ENCODE results near the gene TP53TG5.

The TP53TG5 gene

GRCh38 chr20:45404438-45404837, 26.3 kb upstream of the TP53TG5 start:
- DNase-seq, result no peak

- no peak for DNase-seq
Observed at GRCh38 chr20:45402946-45403345, 24.8 kb upstream of the TP53TG5 start.

GRCh38 chr20:45400346-45401031, 22.4 kb upstream of the TP53TG5 start:
- no peak for DNase-seq

- DNase-seq, result no peak
Observed at GRCh38 chr20:45399018-45399417, 20.9 kb upstream of the TP53TG5 start.

- no peak for DNase-seq
Observed at GRCh38 chr20:45395114-45395415, 16.9 kb upstream of the TP53TG5 start.

GRCh38 chr20:45394221-45395113, 16.3 kb upstream of the TP53TG5 start:
- DNase-seq, result no peak

GRCh38 chr20:45392733-45393132, 14.6 kb upstream of the TP53TG5 start:
- DNase-seq, result no peak

GRCh38 chr20:45391559-45391958, 13.4 kb upstream of the TP53TG5 start:
- DNase-seq, result no peak

GRCh38 chr20:45390931-45391330, 12.8 kb upstream of the TP53TG5 start:
- DNase-seq, result no peak

- DNase-seq, result no peak
Observed at GRCh38 chr20:45387274-45387673, 9.1 kb upstream of the TP53TG5 start.

GRCh38 chr20:45377269-45377668, 856 bp downstream of the TP53TG5 start:
- no peak for DNase-seq

GRCh38 chr20:45374966-45375365, 3.2 kb downstream of the TP53TG5 start:
- DNase-seq, result no peak

- DNase-seq, result no peak
Observed at GRCh38 chr20:45374101-45374467, 4.0 kb downstream of the TP53TG5 start.

GRCh38 chr20:45373353-45374100, 4.6 kb downstream of the TP53TG5 start:
- peak; percentile 73 for DNase-seq

- no peak for DNase-seq
Observed at GRCh38 chr20:45372646-45373352, 5.3 kb downstream of the TP53TG5 start.

GRCh38 chr20:45372241-45372640, 5.9 kb downstream of the TP53TG5 start:
- DNase-seq, result no peak

- DNase-seq, result no peak
Observed at GRCh38 chr20:45370571-45371160, 7.5 kb downstream of the TP53TG5 start.

GRCh38 chr20:45368221-45368980, 9.7 kb downstream of the TP53TG5 start:
- DNase-seq, result no peak

GRCh38 chr20:45367126-45367525, 11.0 kb downstream of the TP53TG5 start:
- DNase-seq, result no peak

GRCh38 chr20:45366631-45367030, 11.5 kb downstream of the TP53TG5 start:
- DNase-seq, result no peak

GRCh38 chr20:45366192-45366591, 11.9 kb downstream of the TP53TG5 start:
- DNase-seq, result no peak

- DNase-seq, result no peak
Observed at GRCh38 chr20:45365444-45365970, 12.6 kb downstream of the TP53TG5 start.
